Neural progenitor cell (in vitro differentiated cells): ENCODE measurements around the gene GPR62. TPM values are rescaled to one million over a fixed set of nuclear protein-coding genes. Genes with fewer than 3 reads are reported as not detected.

Source experiments
- DNase-seq: peaks from one replicate; pipeline ENCODE4 v3.0.0-alpha.2; 2016; ENCODE audit warnings: low spot score
- H2AFZ ChIP-seq: fragments of 200-600 bp; sonication (generic); replicated peaks from 2 replicates; pipeline ENCODE4 v1.6.1; 2016; ENCODE audit warnings: antibody characterized with exemption
- H3F3A ChIP-seq: fragments of 200-600 bp; sonication (generic); 2 replicates; pipeline ENCODE4 v1.6.1; 2016; ENCODE audit warnings: antibody characterized with exemption, low read depth
- H3K27ac ChIP-seq: fragments of 200-600 bp; sonication (generic); 2 replicates; pipeline ENCODE4 v1.5.1; 2016; ENCODE audit warnings: mild to moderate bottlenecking
- H3K27me3 ChIP-seq: fragments of 200-600 bp; sonication (generic); 2 replicates; pipeline ENCODE4 v1.6.1; 2016; ENCODE audit warnings: mild to moderate bottlenecking, moderate library complexity
- H3K36me3 ChIP-seq: fragments of 200-600 bp; sonication (generic); 2 replicates; pipeline ENCODE4 v1.5.1; 2016
- H3K4me1 ChIP-seq: fragments of 200-600 bp; sonication (generic); 2 replicates; pipeline ENCODE4 v1.6.1; 2016; ENCODE audit warnings: mixed run types
- H3K4me2 ChIP-seq: fragments of 200-600 bp; sonication (generic); 2 replicates; pipeline ENCODE4 v1.6.1; 2016
- H3K4me3 ChIP-seq: fragments of 200-600 bp; sonication (generic); 2 replicates; pipeline ENCODE4 v1.5.1; 2016
- H3K79me2 ChIP-seq: fragments of 200-600 bp; sonication (generic); 2 replicates; pipeline ENCODE4 v1.6.1; 2016; ENCODE audit warnings: low read depth
- H3K9ac ChIP-seq: fragments of 200-600 bp; sonication (generic); 2 replicates; pipeline ENCODE4 v1.6.1; 2016
- H3K9me3 ChIP-seq: fragments of 200-600 bp; sonication (generic); 2 replicates; pipeline ENCODE4 v1.5.1; 2016; ENCODE audit warnings: low read depth
- H4K20me1 ChIP-seq: fragments of 200-600 bp; sonication (generic); 2 replicates; pipeline ENCODE4 v1.6.1; 2016; ENCODE audit warnings: low read depth
- H3K27ac Mint-ChIP-seq: 3 replicates; pipeline ENCODE4 v1.8.0; 2021; ENCODE audit warnings: mixed read lengths
- H3K27me3 Mint-ChIP-seq: 2 replicates; pipeline ENCODE4 v1.8.0; 2022; ENCODE audit warnings: low read depth, mild to moderate bottlenecking, inconsistent platforms, moderate library complexity, mixed read lengths; ENCODE audit not compliant: insufficient read depth
- H3K36me3 Mint-ChIP-seq: 3 replicates; pipeline ENCODE4 v1.8.0; 2021; ENCODE audit warnings: mixed read lengths
- H3K4me1 Mint-ChIP-seq: 3 replicates; pipeline ENCODE4 v1.8.0; 2021; ENCODE audit warnings: mixed read lengths
- H3K4me3 Mint-ChIP-seq: 3 replicates; pipeline ENCODE4 v1.8.0; 2021; ENCODE audit warnings: mild to moderate bottlenecking, moderate library complexity, mixed read lengths
- H3K9me3 Mint-ChIP-seq: 3 replicates; pipeline ENCODE4 v1.8.0; 2020; ENCODE audit warnings: mixed read lengths
- EZH2 ChIP-seq: fragments of 200-600 bp; sonication (generic); IDR thresholded peaks from 2 replicates; pipeline ENCODE4 v1.6.1; 2017; ENCODE audit warnings: antibody characterized with exemption, mild to moderate bottlenecking, moderate library complexity
- EZH2phosphoT487 ChIP-seq: fragments of 200-600 bp; sonication (generic); IDR thresholded peaks from 2 replicates; pipeline ENCODE4 v1.6.1; 2017; ENCODE audit warnings: antibody characterized with exemption
- total RNA-seq: library from RNA; depleted of rRNA; stranded (reverse); fragments of >200 nt; gene quantifications from 2 replicates; pipeline ENCODE4 v1.2.3, GENCODE V29; 2015; ENCODE audit warnings: low replicate concordance
- TF ChIP-seq, protein P1 (sequence below): fragments of 200-600 bp; sonication (generic); IDR thresholded peaks from 2 replicates; pipeline ENCODE4 v1.5.1; 2017; ENCODE audit warnings: antibody characterized with exemption, mild to moderate bottlenecking

The GPR62 gene
- total RNA-seq, 1 donor from 2014 or later, result 0.21 TPM

DNA sequence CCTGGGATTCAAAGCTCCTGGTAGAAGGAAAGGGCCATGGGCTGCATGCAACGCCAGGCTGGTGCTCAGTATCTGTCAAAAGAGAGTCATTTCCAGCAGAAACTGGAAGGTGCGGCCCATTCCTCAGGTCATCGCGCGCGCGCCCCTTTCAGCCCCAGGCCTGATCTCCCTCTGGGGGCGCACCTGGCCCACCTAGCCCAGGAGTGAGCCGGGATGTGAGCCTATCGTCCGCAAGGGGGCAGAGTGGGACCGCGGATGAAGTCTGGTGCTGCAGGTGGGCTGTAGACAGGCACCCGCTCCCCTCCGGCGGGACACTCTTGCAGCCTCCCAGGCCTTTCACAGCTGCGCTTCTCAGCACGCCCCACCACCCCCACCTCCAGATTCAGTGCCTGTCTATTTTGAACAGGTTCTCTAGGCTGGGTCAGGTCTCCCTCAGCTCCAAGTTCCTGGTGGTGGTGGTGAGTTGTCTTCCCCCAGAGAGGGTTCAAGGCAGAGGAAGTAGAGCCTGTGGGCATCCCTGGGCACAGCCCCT is 46.3 kb downstream of the GPR62 start:
- Histone ChIP-seq H2AFZ (no peak overlapping the region), H3K36me3 (no peaks in the 10 kb centered on the region), H3K4me2 (peak overlapping the region; percentile 72), H3K27ac (no peak overlapping the region), H3F3A (peaks cover 28% of the 10 kb centered on the region), H3K9ac (no peak overlapping the region), H3K79me2 (no peaks in the 10 kb centered on the region), H3K4me1 (peaks cover 47% of the 10 kb centered on the region), H3K4me3 (no peak overlapping the region), H4K20me1 (no peaks in the 10 kb centered on the region), H3K9me3 (no peaks in the 10 kb centered on the region), H3K27me3 (no peaks in the 10 kb centered on the region)
- peaks cover 61% of the 10 kb centered on the region for H3K4me1 Mint-ChIP-seq
- TF ChIP-seq EZH2 (no peak), EZH2phosphoT487 (no peak)
- TF ChIP-seq, protein P1, sequence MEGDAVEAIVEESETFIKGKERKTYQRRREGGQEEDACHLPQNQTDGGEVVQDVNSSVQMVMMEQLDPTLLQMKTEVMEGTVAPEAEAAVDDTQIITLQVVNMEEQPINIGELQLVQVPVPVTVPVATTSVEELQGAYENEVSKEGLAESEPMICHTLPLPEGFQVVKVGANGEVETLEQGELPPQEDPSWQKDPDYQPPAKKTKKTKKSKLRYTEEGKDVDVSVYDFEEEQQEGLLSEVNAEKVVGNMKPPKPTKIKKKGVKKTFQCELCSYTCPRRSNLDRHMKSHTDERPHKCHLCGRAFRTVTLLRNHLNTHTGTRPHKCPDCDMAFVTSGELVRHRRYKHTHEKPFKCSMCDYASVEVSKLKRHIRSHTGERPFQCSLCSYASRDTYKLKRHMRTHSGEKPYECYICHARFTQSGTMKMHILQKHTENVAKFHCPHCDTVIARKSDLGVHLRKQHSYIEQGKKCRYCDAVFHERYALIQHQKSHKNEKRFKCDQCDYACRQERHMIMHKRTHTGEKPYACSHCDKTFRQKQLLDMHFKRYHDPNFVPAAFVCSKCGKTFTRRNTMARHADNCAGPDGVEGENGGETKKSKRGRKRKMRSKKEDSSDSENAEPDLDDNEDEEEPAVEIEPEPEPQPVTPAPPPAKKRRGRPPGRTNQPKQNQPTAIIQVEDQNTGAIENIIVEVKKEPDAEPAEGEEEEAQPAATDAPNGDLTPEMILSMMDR, result peak; percentile 96
- H3K36me3 Mint-ChIP-seq, result no peaks in the 10 kb centered on the region
- H3K9me3 Mint-ChIP-seq, result no peaks in the 10 kb centered on the region
- H3K27ac Mint-ChIP-seq, result peak overlapping the region; percentile 99
- H3K27me3 Mint-ChIP-seq, result peaks cover 3% of the 10 kb centered on the region
- peak; percentile 94 for DNase-seq
- H3K4me3 Mint-ChIP-seq, result peak overlapping the region; percentile 79

DNA sequence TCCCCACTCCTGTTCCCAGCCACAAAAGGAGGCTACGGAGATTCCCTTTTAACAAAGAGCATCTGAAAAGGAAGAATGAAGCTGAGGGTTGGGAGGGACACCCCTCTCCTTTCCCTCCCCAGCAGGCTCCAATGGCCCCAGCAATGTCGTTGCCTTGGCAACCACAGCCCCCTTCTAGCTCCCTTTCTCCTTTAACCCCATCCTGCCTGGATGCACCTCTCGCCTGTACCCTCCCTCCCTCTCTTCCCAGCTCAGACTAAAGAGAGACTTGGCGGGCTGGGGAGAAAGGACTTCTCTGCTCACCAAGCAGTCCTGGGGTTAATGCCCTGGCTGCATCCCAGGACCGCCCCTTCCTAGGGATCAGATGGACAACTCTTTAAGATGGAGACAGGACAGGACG is 47.6 kb downstream of the GPR62 start:
- H3K27me3 ChIP-seq, result no peaks in the 10 kb centered on the region
- TF ChIP-seq EZH2phosphoT487, result no peak
- no peak for TF ChIP-seq EZH2
- TF ChIP-seq, protein P1, result no peak
- peaks cover 47% of the 10 kb centered on the region for H3K4me1 ChIP-seq
- Mint-ChIP-seq H3K27me3 (peaks cover 2% of the 10 kb centered on the region), H3K27ac (peak overlapping the region; percentile 99), H3K36me3 (no peaks in the 10 kb centered on the region), H3K4me1 (peaks cover 66% of the 10 kb centered on the region), H3K9me3 (no peaks in the 10 kb centered on the region), H3K4me3 (peak overlapping the region; percentile 79)
- no peaks in the 10 kb centered on the region for H3K9me3 ChIP-seq
- H3K4me2 ChIP-seq, result peak overlapping the region; percentile 72
- peaks cover 28% of the 10 kb centered on the region for H3F3A ChIP-seq
- H3K9ac ChIP-seq, result no peak overlapping the region
- peak overlapping the region; percentile 17 for H2AFZ ChIP-seq
- peak overlapping the region; percentile 45 for H3K4me3 ChIP-seq
- peak overlapping the region; percentile 30 for H3K27ac ChIP-seq
- H4K20me1 ChIP-seq, result no peaks in the 10 kb centered on the region
- peak; percentile 83 for DNase-seq
- no peaks in the 10 kb centered on the region for H3K79me2 ChIP-seq
- H3K36me3 ChIP-seq, result no peaks in the 10 kb centered on the region

DNA sequence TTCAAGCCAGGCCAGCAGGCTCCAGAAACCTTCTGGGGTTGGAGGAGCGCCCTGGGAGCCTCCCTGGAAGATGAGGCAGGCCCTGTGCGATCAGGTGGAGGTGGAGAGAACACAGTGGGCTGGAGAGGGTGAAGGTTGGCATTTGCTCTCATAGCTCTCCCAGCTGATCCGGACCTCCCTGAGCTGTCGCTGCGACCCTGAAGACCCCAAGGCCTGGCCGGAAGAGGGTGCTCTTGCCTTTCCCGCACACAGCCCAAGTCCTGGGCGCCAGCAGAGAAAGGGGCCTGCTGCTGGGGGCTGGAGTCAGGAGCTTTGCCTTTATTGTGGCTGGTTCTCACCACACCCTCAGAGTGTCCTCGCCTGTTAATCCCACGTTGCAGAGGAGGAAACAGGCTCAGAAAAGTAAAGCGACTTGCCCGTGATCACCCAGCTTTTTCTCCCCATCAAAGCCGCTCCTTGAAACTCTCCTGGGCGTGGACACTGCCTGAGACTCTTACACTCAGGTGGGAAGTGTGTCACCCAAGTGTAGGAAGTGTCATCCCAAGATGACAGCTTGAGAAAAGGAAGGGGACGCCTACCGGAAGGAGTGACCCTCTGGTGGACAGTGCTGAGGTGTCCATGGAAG is 49.1 kb downstream of the GPR62 start:
- peaks cover 47% of the 10 kb centered on the region for H3K4me1 ChIP-seq
- H3K27ac Mint-ChIP-seq, result peak overlapping the region; percentile 99
- TF ChIP-seq, protein P1, result peak; percentile 76
- no peak for TF ChIP-seq EZH2
- no peaks in the 10 kb centered on the region for H3K9me3 Mint-ChIP-seq
- H3K9ac ChIP-seq, result no peak overlapping the region
- no peaks in the 10 kb centered on the region for H3K27me3 ChIP-seq
- H4K20me1 ChIP-seq, result no peaks in the 10 kb centered on the region
- H3K36me3 Mint-ChIP-seq, result no peaks in the 10 kb centered on the region
- H3K27ac ChIP-seq, result no peak overlapping the region
- no peaks in the 10 kb centered on the region for H3K36me3 ChIP-seq
- peaks cover 28% of the 10 kb centered on the region for H3F3A ChIP-seq
- peak overlapping the region; percentile 45 for H3K4me3 ChIP-seq
- H3K4me2 ChIP-seq, result peak overlapping the region; percentile 72
- H3K27me3 Mint-ChIP-seq, result no peaks in the 10 kb centered on the region
- no peaks in the 10 kb centered on the region for H3K79me2 ChIP-seq
- H3K4me3 Mint-ChIP-seq, result peak overlapping the region; percentile 61
- DNase-seq, result peak; percentile 90
- H2AFZ ChIP-seq, result no peak overlapping the region
- peaks cover 61% of the 10 kb centered on the region for H3K4me1 Mint-ChIP-seq
- H3K9me3 ChIP-seq, result no peaks in the 10 kb centered on the region
